K562 (cell line): ENCODE results near the gene ZMAT1. TPM values are rescaled to one million over a fixed set of nuclear protein-coding genes. Genes with fewer than 3 reads are reported as not detected.

Experiments used
- SNIP1 ChIP-seq: fragments of 450-650 bp; IDR thresholded peaks from 2 replicates; pipeline ENCODE4 v1.7.1; 2017; ENCODE audit warnings: low read depth, mild to moderate bottlenecking
- polyA plus RNA-seq, 8 experiments: library from polyadenylated mRNA; depleted of rRNA in 4 of 8; stranded (reverse) in 5 of 8; unstranded in 3 of 8; fragments of >200 nt; fragmentation: Nextera tagmentation in 2 of 8; fragmentation: Illumina TruSeq in 1 of 8; extraction: Ambion mirVana in 2 of 8; extraction: Trizol in 1 of 8; gene quantifications; 2 replicates each; pipeline versions ENCODE4 v1.2.1 to v1.2.3, GENCODE V29; 2011 to 2014; ENCODE audit warnings: inconsistent platforms in 1 of 8, missing spikeins in 1 of 8
- total RNA-seq, 7 experiments: library from RNA; depleted of rRNA in 6 of 7; stranded (reverse); fragments of >200 nt in 6 of 7; fragmentation: Illumina TruSeq in 2 of 7; extraction: Trizol in 2 of 7; gene quantifications; 2 replicates each; pipeline versions ENCODE4 v1.2.1 to v1.2.3, GENCODE V29; 2011 to 2021; ENCODE audit warnings: low replicate concordance in 1 of 7
- TF ChIP-seq, protein P1 (sequence below), 2 experiments: fragments of 450-650 bp; formaldehyde crosslinking in 1 of 2; IDR thresholded peaks; 2 replicates each; pipeline versions ENCODE4 v1.4.0 to v1.6.1; 2014 to 2020; ENCODE audit warnings: mild to moderate bottlenecking in 2 of 2, borderline replicate concordance in 1 of 2, low read depth in 1 of 2
- TF ChIP-seq, protein P2 (sequence below), 2 experiments: IDR thresholded peaks; 2 replicates each; pipeline ENCODE4 v1.6.1; 2011; ENCODE audit warnings: borderline replicate concordance in 1 of 2, control low read depth in 1 of 2, low read depth in 1 of 2, low read length in 1 of 2, mild to moderate bottlenecking in 1 of 2, mixed read lengths in 1 of 2, moderate library complexity in 1 of 2; ENCODE audit not compliant: insufficient read depth in 1 of 2, insufficient read length in 1 of 2, poor library complexity in 1 of 2, severe bottlenecking in 1 of 2; ENCODE audit errors: extremely low read depth in 1 of 2

The ZMAT1 gene
- total and polyA plus RNA-seq, 9 of the 15 experiments (the other 6 are each of a cell fraction or from before 2014, with no cell fraction given): 0.03 to 0.05 (median 0.04) TPM; not detected in 3

DNA sequence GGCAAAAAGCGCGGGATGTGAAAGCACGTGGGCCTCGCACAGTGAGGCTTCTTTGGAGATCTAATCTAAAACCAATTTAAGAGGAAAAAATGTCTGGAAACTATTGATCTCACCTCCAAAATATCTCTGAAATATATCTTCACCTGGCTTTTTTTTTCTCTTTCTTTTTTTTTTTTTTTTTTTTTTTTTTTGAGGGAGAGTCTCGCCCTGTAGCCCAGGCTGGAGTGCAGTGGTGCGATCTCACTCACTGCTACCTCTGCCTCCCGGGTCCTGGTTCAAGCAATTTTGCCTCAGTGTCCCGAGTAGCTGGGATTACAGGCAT lies 383 bp upstream of the ZMAT1 start (continued):
- TF ChIP-seq, protein P1, sequence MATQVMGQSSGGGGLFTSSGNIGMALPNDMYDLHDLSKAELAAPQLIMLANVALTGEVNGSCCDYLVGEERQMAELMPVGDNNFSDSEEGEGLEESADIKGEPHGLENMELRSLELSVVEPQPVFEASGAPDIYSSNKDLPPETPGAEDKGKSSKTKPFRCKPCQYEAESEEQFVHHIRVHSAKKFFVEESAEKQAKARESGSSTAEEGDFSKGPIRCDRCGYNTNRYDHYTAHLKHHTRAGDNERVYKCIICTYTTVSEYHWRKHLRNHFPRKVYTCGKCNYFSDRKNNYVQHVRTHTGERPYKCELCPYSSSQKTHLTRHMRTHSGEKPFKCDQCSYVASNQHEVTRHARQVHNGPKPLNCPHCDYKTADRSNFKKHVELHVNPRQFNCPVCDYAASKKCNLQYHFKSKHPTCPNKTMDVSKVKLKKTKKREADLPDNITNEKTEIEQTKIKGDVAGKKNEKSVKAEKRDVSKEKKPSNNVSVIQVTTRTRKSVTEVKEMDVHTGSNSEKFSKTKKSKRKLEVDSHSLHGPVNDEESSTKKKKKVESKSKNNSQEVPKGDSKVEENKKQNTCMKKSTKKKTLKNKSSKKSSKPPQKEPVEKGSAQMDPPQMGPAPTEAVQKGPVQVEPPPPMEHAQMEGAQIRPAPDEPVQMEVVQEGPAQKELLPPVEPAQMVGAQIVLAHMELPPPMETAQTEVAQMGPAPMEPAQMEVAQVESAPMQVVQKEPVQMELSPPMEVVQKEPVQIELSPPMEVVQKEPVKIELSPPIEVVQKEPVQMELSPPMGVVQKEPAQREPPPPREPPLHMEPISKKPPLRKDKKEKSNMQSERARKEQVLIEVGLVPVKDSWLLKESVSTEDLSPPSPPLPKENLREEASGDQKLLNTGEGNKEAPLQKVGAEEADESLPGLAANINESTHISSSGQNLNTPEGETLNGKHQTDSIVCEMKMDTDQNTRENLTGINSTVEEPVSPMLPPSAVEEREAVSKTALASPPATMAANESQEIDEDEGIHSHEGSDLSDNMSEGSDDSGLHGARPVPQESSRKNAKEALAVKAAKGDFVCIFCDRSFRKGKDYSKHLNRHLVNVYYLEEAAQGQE (IDR thresholded peaks at IDR 0.05; ENCODE audit: borderline replicate concordance): no peak
- TF ChIP-seq, protein P1 (CRISPR knock-in tag; IDR thresholded peaks at IDR 0.05; ENCODE audit: low read depth): no peak
- TF ChIP-seq SNIP1: no peak
- TF ChIP-seq, protein P2, sequence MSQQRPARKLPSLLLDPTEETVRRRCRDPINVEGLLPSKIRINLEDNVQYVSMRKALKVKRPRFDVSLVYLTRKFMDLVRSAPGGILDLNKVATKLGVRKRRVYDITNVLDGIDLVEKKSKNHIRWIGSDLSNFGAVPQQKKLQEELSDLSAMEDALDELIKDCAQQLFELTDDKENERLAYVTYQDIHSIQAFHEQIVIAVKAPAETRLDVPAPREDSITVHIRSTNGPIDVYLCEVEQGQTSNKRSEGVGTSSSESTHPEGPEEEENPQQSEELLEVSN (IDR thresholded peaks at IDR 0.05; ENCODE audit: borderline replicate concordance in 1 of 2, extremely low read depth in 1 of 2, insufficient read depth in 1 of 2, insufficient read length in 1 of 2, low read depth in 1 of 2, low read length in 1 of 2, poor library complexity in 1 of 2, severe bottlenecking in 1 of 2): peak in 1 of 2 experiments; percentile 92
